Measurements from ENCODE around the gene TTC9. TPM values are rescaled to one million over a fixed set of nuclear protein-coding genes. Genes with fewer than 3 reads are reported as not detected.

Gene TTC9
- total and polyA plus RNA-seq, 10 of the 15 experiments (the other 5 are each of a cell fraction or from before 2014, with no cell fraction given): 0.87 to 15.8 (median 7.8) TPM

GRCh38 chr14:70662816-70663215, 21.1 kb downstream of the TTC9 start:
- Histone ChIP-seq H3K4me3 (no peak overlapping the region), H4K20me1 (ENCODE audit: control insufficient read depth, insufficient read depth) (no peaks in the 10 kb centered on the region), H3K36me3 (ENCODE audit: control insufficient read depth in 2 of 2, insufficient read depth in 2 of 2, low read length in 1 of 2) (peaks cover 2 to 9% of the 10 kb centered on the region in 2 experiments; a peak in 2 of 4 replicates), H3K79me2 (ENCODE audit: control insufficient read depth, insufficient read depth, low read length) (peaks cover 78% of the 10 kb centered on the region), H3K9me3 (replicated peaks; ENCODE audit: control insufficient read depth, insufficient read depth, low read length) (no peaks in the 10 kb centered on the region), H3K4me2 (ENCODE audit: control insufficient read depth, insufficient read depth) (0 out of 2 replicates have a peak overlapping the region, but pooled peaks have one; percentile 17), H3K4me1 (ENCODE audit: control insufficient read depth, insufficient read depth, low read length) (peaks cover 91% of the 10 kb centered on the region), H3K27ac (ENCODE audit: control insufficient read depth, insufficient read depth) (peak overlapping the region; percentile 89), H3K27me3 (replicated peaks in 1 of 2; ENCODE audit: control insufficient read depth in 2 of 2, insufficient read depth in 2 of 2, low read length in 1 of 2) (no peaks in the 10 kb centered on the region), H3K9ac (ENCODE audit: control insufficient read depth, insufficient read depth, low read length) (no peak overlapping the region), H2AFZ (ENCODE audit: control insufficient read depth, low read depth, low read length) (no peak overlapping the region)
- ATAC-seq: no peak
- intact Hi-C loops (cut with micrococcal nuclease; ENCODE audit: unreplicated experiment): no loop called here
- TF ChIP-seq MLLT1 (IDR thresholded peaks at IDR 0.05): 0 out of 2 replicates have a peak, but pooled peaks have one; percentile 42
- TF ChIP-seq RAD21 (IDR thresholded peaks at IDR 0.05; ENCODE audit: insufficient read depth, low read depth, low read length): no peak
- ChIA-PET SMC1A (ENCODE audit: uncharacterized antibody, unreplicated experiment) (interaction anchor here (1.2 to 18.1 kb wide), 6 partner anchors 7 to 59 kb away, joined by 4 to 254 read pairs (median 65); partner anchors contain the start of gene TTC9), POLR2A (interaction anchor here (0.7 to 2.0 kb wide), 5 partner anchors 14 to 223 kb away, joined by 3 to 7 read pairs (median 4); no protein-coding TSS in a partner anchor), CTCF (interaction anchor here (1.4 to 4.8 kb wide), 2 partner anchors 40 to 51 kb away, joined by 4 to 25 read pairs; no protein-coding TSS in a partner anchor), RAD21 (ENCODE audit: unreplicated experiment) (interaction anchor here (0.8 to 8.2 kb wide), 8 partner anchors 7 to 147 kb away, joined by 3 to 149 read pairs (median 6); partner anchors contain the start of genes MAP3K9 and TTC9)
- no peak for FAIRE-seq
- BruUV-seq (replicated peaks): no TSS peak
- in situ Hi-C loops (cut with MboI): no loop called here
- no peak for DNase-seq (ENCODE audit: low read depth, low spot score)
- WGBS (ENCODE audit: insufficient coverage, insufficient replicate concordance, low lambda C conversion rate, missing lambda C conversion rate): 86% methylated on average over 4 of the region's 4 CpGs

GRCh38 chr14:70663707-70664179, 22.0 kb downstream of the TTC9 start:
- H3K9me3 ChIP-seq (replicated peaks; ENCODE audit: control insufficient read depth, insufficient read depth, low read length): no peaks in the 10 kb centered on the region; the same call in 2 of the 3 replicates
- SMC1A ChIA-PET (ENCODE audit: uncharacterized antibody, unreplicated experiment): interaction anchor here (0.9 to 18.1 kb wide), 8 partner anchors 8 to 59 kb away, joined by 3 to 254 read pairs (median 5); partner anchors contain the start of gene TTC9
- RAD21 ChIA-PET (ENCODE audit: unreplicated experiment): interaction anchor here (0.8 to 8.2 kb wide), 8 partner anchors 8 to 146 kb away, joined by 3 to 149 read pairs (median 6); partner anchors contain the start of genes MAP3K9 and TTC9
- ATAC-seq (peak; percentile 65), DNase-seq (ENCODE audit: low read depth, low spot score) (peak; percentile 90), FAIRE-seq (peak; percentile 41)
- H4K20me1 ChIP-seq (ENCODE audit: control insufficient read depth, insufficient read depth): no peaks in the 10 kb centered on the region
- intact Hi-C loops (cut with micrococcal nuclease; ENCODE audit: unreplicated experiment) (loop anchor here (2.0 kb wide), 1 partner anchor 21 kb away; no protein-coding TSS in a partner anchor), in situ Hi-C loops (cut with MboI) (no loop called here)
- no peak overlapping the region for H2AFZ ChIP-seq (ENCODE audit: control insufficient read depth, low read depth, low read length)
- peaks cover 78% of the 10 kb centered on the region for H3K79me2 ChIP-seq (ENCODE audit: control insufficient read depth, insufficient read depth, low read length)
- peaks cover 2 to 16% of the 10 kb centered on the region in 2 experiments; a peak in 3 of 4 replicates for H3K36me3 ChIP-seq (ENCODE audit: control insufficient read depth in 2 of 2, insufficient read depth in 2 of 2, low read length in 1 of 2)
- 2% methylated on average over 4 of the region's 4 CpGs for WGBS (ENCODE audit: insufficient coverage, insufficient replicate concordance, low lambda C conversion rate, missing lambda C conversion rate)
- peak overlapping the region; percentile 77; the same call in 1 of the 2 replicates for H3K9ac ChIP-seq (ENCODE audit: control insufficient read depth, insufficient read depth, low read length)
- no TSS peak for BruUV-seq (replicated peaks)
- H3K27me3 ChIP-seq (replicated peaks in 1 of 2; ENCODE audit: control insufficient read depth in 2 of 2, insufficient read depth in 2 of 2, low read length in 1 of 2): no peaks in the 10 kb centered on the region
- POLR2A ChIA-PET: interaction anchor here (0.6 to 2.0 kb wide), 7 partner anchors 9 to 44 kb away, joined by 3 to 7 read pairs (median 4); no protein-coding TSS in a partner anchor
- H3K4me3 ChIP-seq: no peak overlapping the region
- H3K27ac ChIP-seq (ENCODE audit: control insufficient read depth, insufficient read depth): peak overlapping the region; percentile 89
- CTCF ChIA-PET: interaction anchor here (1.2 to 4.8 kb wide), 3 partner anchors 41 to 243 kb away, joined by 3 to 25 read pairs (median 4); partner anchors contain the start of gene PCNX1
- H3K4me2 ChIP-seq (ENCODE audit: control insufficient read depth, insufficient read depth): peak overlapping the region; percentile 45
- H3K4me1 ChIP-seq (ENCODE audit: control insufficient read depth, insufficient read depth, low read length): peaks cover 93% of the 10 kb centered on the region
- TF ChIP-seq RELA (IDR thresholded peaks at IDR 0.05; ENCODE audit: borderline replicate concordance, partially characterized antibody) (peak; percentile 87), CREM (IDR thresholded peaks at IDR 0.05; ENCODE audit: low read depth) (peak; percentile 47; the same call in 1 of the 2 replicates), NR2C1 (IDR thresholded peaks at IDR 0.05) (peak; percentile 76), IKZF1 (conservative IDR thresholded peaks at IDR 0.05) (peak; percentile 92), BCLAF1 (IDR thresholded peaks at IDR 0.05) (no peak), PAX5 (IDR thresholded peaks at IDR 0.05; ENCODE audit: borderline replicate concordance, low read depth, low read length) (peak; percentile 84; the same call in 1 of the 2 replicates), NFIC (IDR thresholded peaks at IDR 0.05; ENCODE audit: low read depth, low read length) (peak; percentile 50; the same call in 1 of the 2 replicates), FOXM1 (IDR thresholded peaks at IDR 0.05; ENCODE audit: low read depth, low read length) (no peak), RAD51 (IDR thresholded peaks at IDR 0.05) (peak; percentile 32; the same call in 1 of the 2 replicates)

All from GM12878 (cell line).